ENCODE measurements around the gene ARHGAP8.
"Not testable (repeated sequence)": the region's sequence is repeated elsewhere in the genome, so short reads cannot be mapped to it uniquely, and the experiment has no call there.

Gene ARHGAP8

DNA sequence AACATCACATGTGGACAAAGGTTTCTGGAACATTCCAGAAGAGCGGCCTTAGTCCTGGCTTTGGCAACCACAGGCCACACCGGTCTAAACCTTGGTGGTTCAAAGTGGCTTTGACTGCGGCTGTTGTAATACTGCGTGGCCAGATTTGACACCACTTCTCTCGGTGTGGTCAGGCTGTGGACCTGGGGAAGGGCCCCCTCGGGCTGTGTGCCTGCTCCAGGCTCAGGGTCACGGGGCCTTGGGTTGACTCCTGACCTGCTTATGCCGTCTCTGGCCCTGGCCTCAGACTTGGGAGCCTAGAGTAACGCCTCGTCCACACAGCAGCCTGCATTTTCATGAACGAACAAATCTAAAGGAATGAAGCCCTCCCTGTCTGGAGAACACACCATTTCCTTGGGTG is 139.4 kb downstream of the ARHGAP8 start:
- no peak for FAIRE-seq

GRCh38 chr22:44892243-44892642 is 139.9 kb downstream of the ARHGAP8 start:
- FAIRE-seq, result no peak

GRCh38 chr22:44892803-44893730 is 140.7 kb downstream of the ARHGAP8 start:
- FAIRE-seq, result no peak

DNA sequence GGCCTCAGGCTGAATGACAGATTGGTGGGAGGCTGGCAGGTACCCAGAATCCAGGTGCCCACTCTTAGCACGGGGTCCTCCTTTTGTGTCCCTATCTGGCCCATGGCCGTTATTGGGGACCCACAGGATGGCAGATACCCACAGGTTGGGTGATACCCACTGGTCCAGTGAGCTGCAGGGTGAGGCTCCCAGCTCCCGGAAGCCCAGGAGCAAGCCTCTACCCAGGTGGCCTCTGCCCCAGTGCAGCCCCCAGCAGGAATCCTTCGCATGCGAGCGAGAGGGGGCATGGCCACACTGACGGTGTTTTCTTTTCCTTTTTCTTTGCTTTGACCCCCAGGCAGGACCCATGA is 141.3 kb downstream of the ARHGAP8 start:
- no peak for FAIRE-seq

GRCh38 chr22:44894321-44894720 is 141.9 kb downstream of the ARHGAP8 start:
- FAIRE-seq, result no peak

GRCh38 chr22:44894782-44895181 is 142.4 kb downstream of the ARHGAP8 start:
- FAIRE-seq, result no peak

GRCh38 chr22:44895296-44896055 is 143.1 kb downstream of the ARHGAP8 start:
- no peak for FAIRE-seq

DNA sequence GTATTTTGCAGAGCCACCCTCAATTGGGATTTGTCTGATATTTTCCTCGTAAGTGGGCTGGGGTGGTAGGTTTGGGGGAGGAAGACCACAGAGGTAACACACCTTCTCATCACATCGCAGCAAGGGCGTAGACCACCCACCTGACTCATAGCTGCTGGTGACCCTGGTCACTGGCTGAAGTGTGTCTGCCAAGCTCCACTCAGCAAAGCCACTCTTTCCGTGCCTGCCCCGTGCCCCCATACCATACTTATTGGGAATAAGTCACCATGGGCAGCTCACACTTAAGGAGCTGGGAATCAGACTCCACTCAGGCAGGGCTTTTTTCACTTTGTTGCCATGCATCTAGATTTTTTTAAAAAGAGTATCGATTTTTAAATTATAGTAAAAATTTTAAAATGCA is 145.9 kb downstream of the ARHGAP8 start:
- no peak for FAIRE-seq

DNA sequence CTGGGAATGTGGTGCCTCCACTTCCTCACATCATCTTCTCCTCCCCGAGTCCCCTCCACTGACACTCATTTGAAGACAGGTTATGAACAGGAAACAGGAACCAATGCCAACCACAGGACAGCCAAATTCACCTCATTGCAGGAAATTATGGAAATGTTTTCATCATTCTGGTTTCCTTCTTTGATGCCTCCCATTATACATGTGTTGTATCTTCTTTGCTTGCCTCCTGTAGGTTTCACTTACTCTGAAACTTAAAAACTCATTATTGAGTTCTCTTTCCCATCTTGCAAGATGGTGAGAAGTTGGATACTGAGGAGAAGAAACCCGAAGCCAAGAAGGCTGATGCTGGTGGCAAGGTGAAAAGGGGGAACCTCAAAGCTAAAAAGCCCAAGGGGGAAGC is 148.9 kb downstream of the ARHGAP8 start:
- no peak for FAIRE-seq

GRCh38 chr22:44903164-44903563 is 150.8 kb downstream of the ARHGAP8 start:
- FAIRE-seq, result not testable (repeated sequence)

GRCh38 chr22:44904492-44905152 is 152.2 kb downstream of the ARHGAP8 start:
- not testable (repeated sequence) for FAIRE-seq

DNA sequence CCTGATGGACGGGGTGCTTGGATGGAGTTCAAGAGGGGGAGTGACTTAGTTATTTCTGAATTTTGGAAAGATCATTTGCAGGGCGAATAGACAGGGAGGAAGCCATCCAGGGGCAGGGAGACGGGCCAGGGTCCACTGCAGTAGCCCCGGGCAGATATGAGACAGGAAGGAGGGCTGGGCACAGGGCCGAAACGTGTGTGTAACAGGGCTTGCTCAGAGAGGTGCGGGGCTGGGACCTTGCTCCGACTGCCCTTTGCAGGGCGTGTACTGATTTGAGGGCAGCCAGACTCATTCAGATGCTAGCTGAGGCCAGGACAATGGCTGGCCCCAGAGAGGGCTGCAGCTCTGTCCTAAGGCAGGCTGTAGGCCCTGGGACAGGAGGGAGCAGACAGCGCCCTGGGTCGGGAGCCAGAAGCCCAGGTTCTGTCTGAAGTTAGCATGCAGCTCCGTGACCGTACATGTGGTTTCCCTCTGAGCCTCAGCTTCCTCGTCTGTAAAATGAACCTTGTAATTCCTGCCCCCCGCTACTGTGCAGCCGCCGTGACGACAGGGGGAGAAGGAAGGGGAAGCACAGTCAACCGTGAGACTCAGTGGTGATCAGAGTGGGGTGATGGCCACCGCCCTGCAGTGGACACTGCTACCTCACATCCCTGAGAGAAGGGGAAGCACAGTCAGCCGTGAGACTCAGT is 154.0 kb downstream of the ARHGAP8 start:
- FAIRE-seq, result no peak

GRCh38 chr22:44906999-44907644 is 154.7 kb downstream of the ARHGAP8 start:
- no peak for FAIRE-seq

DNA sequence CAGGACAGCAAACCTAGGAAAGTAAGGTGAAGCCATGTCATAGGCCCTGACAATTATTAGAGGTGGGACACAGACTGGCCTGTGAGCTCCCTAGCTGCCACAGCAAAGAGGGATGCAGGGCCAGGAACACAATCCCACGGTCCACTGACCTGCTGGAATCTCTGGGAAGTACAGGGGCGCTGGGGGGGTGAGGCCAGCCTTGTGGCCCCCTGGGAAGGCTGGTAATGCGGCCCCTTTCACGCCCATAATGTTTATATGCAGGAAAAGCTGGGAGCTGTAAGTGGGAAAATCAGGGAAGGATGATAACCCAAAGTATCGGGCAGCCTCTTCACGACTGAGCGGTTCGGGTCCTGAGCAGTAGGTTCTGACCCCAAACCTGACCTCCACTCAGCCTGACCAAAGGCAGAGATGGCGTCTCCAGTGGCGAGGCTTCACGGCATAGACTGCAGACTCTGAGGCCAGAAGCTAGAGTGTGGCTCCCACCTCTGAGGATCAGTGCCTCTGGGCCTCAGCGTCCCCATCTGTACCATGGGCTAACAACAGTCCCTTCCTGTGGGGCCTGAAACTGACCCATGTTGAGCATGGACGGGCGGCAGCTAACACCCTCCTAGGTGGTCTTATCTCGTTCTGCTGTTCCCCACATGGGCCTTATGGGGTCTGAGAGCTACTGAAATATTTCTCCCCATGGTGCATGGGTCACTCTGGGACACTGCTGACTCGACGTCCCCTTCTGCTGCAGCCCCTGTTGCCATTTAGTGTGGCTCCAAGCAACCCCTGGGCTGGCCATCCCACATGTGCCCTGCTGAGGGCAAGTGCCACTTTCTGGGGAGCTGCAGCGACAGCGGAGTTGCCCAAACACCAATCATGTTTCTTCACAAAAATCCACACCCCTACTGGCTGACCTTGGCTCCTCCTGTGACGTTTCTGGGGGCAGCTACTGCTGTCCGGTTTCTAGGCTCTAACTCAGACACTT is 155.7 kb downstream of the ARHGAP8 start:
- no peak for FAIRE-seq

- no peak for FAIRE-seq
Measured at GRCh38 chr22:44909241-44909640, 156.9 kb downstream of the ARHGAP8 start.
